NB4 (cell line): ENCODE results near the gene EQTN.

ENCODE experiments used
- MAX ChIP-seq: IDR thresholded peaks from 2 replicates; pipeline ENCODE4 v1.6.1; 2011; ENCODE audit warnings: low read depth, low read length
- POLR2A ChIP-seq: IDR thresholded peaks from 2 replicates; pipeline ENCODE4 v1.6.1; 2011; ENCODE audit warnings: mild to moderate bottlenecking; ENCODE audit not compliant: insufficient read length; ENCODE audit errors: extremely low read depth
- TF ChIP-seq, protein P1 (sequence below): IDR thresholded peaks from one replicate; pipeline ENCODE4 v1.5.1; 2012; ENCODE audit warnings: low read depth, low read length

DNA sequence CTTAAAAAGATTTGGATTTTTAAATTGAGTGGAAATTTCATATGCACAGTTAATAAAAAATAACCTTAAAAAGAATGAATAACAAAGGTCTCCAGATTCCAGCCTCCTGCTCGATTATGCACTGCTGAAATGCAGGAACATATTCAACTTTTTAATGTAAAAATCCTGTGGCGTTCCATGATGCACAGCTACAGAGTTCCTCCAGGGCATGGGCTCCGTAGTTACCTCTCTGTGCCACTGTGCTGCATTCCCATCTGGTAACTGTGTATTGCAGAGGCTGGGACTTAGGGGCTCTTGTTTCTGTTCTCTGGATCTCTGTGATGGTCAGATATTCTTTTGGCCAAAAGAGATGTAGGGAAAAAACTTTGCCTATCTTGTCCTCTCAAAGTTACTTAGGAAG, 31.5 kb upstream of the EQTN start:
- TF ChIP-seq, protein P1, sequence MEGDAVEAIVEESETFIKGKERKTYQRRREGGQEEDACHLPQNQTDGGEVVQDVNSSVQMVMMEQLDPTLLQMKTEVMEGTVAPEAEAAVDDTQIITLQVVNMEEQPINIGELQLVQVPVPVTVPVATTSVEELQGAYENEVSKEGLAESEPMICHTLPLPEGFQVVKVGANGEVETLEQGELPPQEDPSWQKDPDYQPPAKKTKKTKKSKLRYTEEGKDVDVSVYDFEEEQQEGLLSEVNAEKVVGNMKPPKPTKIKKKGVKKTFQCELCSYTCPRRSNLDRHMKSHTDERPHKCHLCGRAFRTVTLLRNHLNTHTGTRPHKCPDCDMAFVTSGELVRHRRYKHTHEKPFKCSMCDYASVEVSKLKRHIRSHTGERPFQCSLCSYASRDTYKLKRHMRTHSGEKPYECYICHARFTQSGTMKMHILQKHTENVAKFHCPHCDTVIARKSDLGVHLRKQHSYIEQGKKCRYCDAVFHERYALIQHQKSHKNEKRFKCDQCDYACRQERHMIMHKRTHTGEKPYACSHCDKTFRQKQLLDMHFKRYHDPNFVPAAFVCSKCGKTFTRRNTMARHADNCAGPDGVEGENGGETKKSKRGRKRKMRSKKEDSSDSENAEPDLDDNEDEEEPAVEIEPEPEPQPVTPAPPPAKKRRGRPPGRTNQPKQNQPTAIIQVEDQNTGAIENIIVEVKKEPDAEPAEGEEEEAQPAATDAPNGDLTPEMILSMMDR: no peak
- TF ChIP-seq POLR2A (no peak), MAX (no peak)
